GM13976 (cell line): ENCODE measurements around the gene TTC4.

Experiments used
- DNase-seq: peaks from one replicate; pipeline ENCODE4 v3.0.0; 2012; ENCODE audit warnings: low spot score
- in situ Hi-C: fragments of 300-500 bp; cut with MboI; formaldehyde crosslinking; loops from one replicate; pipeline ENCODE4 v1.12.0; 2022; ENCODE audit warnings: low sequenced_read_pairs, mixed read lengths, inconsistent platforms; ENCODE audit not compliant: unreplicated experiment
- TF ChIP-seq, protein P1 (sequence below): IDR thresholded peaks from 2 replicates; pipeline ENCODE4 v1.5.1; 2012; ENCODE audit warnings: borderline replicate concordance, mild to moderate bottlenecking; ENCODE audit not compliant: insufficient read depth; ENCODE audit errors: extremely low read depth, missing control alignments, control extremely low read depth

TTC4 gene

DNA sequence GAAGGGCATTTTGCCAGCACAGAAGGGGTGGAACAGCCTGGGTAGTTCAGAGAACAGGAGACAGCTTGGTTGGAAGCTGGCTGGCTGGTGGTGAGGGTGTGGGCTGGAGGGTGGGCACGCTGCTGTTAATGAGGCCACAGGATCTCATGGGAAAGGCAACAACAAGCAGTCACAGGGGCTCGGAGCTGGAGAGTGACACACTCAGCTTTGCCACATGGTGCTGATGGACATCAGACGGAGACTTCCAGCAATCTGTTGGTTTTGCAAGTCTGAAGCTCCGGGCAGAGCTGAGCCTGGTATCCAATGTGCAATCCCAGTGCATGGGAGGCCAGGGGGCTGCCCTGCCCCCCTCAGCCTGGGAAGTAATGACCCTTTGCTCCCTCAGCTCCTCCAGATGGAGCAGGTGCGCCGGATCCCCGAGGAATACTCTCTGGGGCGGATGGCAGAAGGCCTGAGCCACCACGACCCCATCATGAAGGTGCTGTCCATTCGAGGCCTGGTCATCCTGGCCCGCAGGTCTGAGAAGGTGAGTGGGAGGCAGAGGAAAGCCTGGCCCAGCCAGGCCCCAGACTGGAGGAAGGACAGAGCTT lies 15.6 kb upstream of the TTC4 start:
- TF ChIP-seq, protein P1, sequence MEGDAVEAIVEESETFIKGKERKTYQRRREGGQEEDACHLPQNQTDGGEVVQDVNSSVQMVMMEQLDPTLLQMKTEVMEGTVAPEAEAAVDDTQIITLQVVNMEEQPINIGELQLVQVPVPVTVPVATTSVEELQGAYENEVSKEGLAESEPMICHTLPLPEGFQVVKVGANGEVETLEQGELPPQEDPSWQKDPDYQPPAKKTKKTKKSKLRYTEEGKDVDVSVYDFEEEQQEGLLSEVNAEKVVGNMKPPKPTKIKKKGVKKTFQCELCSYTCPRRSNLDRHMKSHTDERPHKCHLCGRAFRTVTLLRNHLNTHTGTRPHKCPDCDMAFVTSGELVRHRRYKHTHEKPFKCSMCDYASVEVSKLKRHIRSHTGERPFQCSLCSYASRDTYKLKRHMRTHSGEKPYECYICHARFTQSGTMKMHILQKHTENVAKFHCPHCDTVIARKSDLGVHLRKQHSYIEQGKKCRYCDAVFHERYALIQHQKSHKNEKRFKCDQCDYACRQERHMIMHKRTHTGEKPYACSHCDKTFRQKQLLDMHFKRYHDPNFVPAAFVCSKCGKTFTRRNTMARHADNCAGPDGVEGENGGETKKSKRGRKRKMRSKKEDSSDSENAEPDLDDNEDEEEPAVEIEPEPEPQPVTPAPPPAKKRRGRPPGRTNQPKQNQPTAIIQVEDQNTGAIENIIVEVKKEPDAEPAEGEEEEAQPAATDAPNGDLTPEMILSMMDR = no peak
- no peak for DNase-seq
- in situ Hi-C loops = no loop called here

DNA sequence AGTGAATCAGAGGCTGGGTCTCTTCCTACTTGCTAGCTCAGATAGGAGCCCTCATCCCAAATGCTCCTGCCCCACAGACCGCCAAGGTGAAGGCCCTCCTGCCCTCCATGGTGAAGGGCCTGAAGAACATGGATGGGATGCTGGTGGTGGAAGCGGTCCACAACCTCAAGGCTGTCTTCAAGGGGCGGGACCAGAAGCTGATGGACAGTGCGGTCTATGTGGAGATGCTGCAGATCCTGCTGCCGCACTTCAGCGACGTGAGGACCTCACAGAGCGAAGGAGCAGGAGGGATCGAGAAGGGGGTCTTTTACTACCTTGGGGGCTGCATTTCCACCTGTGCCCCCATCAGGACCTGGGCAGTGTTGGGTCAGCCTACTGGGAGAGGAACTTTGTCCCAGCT lies 14.6 kb upstream of the TTC4 start:
- in situ Hi-C loops = no loop called here
- no peak for DNase-seq
- TF ChIP-seq, protein P1 = no peak

DNA sequence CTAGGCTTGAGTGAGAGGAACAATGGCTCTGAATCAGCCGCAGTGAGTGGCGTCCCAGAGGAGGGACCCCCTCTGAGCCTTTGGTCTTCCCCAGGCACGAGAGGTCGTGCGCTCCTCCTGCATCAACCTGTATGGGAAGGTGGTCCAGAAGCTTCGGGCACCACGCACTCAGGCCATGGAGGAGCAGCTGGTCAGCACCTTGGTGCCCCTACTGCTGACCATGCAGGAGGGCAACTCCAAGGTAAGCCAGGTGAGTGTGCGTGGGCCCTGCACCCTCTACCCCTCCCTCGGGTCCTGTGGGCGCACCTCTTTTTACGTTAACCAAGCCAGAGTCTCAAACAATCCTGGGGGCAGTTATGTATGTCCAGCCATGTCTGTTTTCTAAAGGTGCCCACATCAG lies 13.7 kb upstream of the TTC4 start:
- in situ Hi-C loops = no loop called here
- no peak for DNase-seq

DNA sequence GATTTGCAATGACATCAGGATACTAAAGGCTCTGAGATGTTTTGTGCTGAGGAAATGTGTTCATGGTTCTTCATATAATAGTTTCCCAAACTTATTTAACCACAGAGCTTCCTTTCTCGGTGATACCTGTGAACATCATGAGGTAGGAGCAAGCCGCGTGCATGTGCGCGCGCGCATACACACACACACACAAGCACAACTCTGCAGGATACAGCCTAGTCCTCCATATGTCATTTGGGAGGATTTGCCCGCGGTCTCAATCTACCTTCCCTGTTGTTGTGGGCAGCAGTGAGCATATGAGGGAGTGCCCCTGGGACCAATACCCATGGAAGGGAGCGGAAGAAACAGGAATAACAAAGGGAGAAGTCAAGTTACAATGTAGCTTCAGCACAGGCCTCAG lies 12.2 kb upstream of the TTC4 start:
- in situ Hi-C loops = no loop called here
- TF ChIP-seq, protein P1 = no peak
- no peak for DNase-seq

More for the DNA sequence above, 13.7 kb upstream of the TTC4 start:
- TF ChIP-seq, protein P1 = no peak

DNA sequence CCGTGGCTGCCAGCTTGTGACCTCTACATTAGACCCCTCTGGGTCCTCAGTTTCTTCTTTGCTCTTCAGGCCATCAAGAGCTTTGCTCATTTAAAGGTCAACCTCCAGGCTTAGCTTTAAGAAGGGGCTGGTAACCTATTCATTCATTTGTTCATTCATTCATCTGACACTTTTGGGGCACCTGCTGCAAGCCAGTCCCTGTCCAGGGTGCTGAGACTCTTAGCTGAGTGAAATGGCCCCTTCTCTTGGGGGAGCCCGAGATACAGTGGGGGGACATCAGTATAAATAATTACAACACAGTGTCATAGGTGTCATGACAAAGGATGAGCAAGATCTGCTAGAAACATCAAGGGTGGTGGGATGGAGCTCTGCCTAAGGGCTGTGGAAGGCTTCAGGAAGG lies 10.5 kb upstream of the TTC4 start:
- TF ChIP-seq, protein P1 = no peak
- DNase-seq = peak; percentile 5
- in situ Hi-C loops = no loop called here

DNA sequence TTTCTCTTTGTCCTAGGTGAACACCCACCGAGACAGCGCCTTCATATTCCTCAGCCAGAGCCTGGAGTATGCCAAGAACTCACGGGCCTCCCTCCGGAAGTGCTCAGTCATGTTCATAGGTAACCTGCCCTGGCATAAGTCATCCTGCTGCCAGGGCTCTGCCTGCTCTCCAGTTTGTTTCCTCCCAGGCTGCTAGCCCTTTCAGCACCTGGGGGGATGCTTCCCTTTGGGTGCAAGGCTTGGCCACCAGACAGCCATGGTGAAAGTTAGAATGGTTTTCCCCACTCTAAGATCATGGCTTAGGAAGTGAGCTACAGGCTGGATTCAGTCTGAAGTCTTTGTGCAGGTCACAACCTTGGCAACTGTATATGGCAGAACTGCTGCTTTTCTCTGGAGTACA lies 9.2 kb upstream of the TTC4 start:
- no peak for DNase-seq
- in situ Hi-C loops = no loop called here
- TF ChIP-seq, protein P1 = no peak
